Esophagus muscularis mucosa (tissue), 4 donors: ENCODE results near the gene C12orf43.

Source experiments
- CTCF ChIP-seq, 3 experiments: fragments of 200-600 bp in 2 of 3; fragments of 450-650 bp in 1 of 3; sonication (generic) in 2 of 3; IDR thresholded peaks; one replicate each; pipeline ENCODE4 v1.5.1; 2017 to 2019; ENCODE audit warnings: antibody characterized with exemption in 3 of 3, mild to moderate bottlenecking in 2 of 3, moderate library complexity in 1 of 3
- EP300 ChIP-seq: sonication (generic); formaldehyde crosslinking; IDR thresholded peaks from one replicate; pipeline ENCODE4 v1.6.1; 2017; ENCODE audit warnings: antibody characterized with exemption
- POLR2A ChIP-seq: fragments of 450-650 bp; IDR thresholded peaks from one replicate; pipeline ENCODE4 v1.6.1; 2017; ENCODE audit warnings: antibody characterized with exemption, moderate library complexity, mild to moderate bottlenecking, low read depth
- POLR2AphosphoS5 ChIP-seq, 2 donors: sonication (generic); formaldehyde crosslinking; IDR thresholded peaks; one replicate each; pipeline ENCODE4 v1.6.1; 2017; ENCODE audit warnings: antibody characterized with exemption in 2 of 2

GRCh38 chr12:120996133-120996746 is 20.0 kb downstream of the C12orf43 start:
- TF ChIP-seq POLR2A: no peak
- TF ChIP-seq CTCF (IDR thresholded peaks at IDR 0.05): no peak
- no peak for TF ChIP-seq EP300
- TF ChIP-seq POLR2AphosphoS5 (IDR thresholded peaks at IDR 0.05): no peak
